Measurements from ENCODE around the gene MAML2. TPM values are rescaled to one million over a fixed set of nuclear protein-coding genes. Genes with fewer than 3 reads are reported as not detected.
A peak's percentile ranks its signal among the peaks of the same experiment; 100 is the strongest.

MAML2 gene
- total and polyA plus RNA-seq, 9 of the 15 experiments (the other 6 are each of a cell fraction or from before 2014, with no cell fraction given) = 0.79 to 6.8 (median 4.8) TPM

DNA sequence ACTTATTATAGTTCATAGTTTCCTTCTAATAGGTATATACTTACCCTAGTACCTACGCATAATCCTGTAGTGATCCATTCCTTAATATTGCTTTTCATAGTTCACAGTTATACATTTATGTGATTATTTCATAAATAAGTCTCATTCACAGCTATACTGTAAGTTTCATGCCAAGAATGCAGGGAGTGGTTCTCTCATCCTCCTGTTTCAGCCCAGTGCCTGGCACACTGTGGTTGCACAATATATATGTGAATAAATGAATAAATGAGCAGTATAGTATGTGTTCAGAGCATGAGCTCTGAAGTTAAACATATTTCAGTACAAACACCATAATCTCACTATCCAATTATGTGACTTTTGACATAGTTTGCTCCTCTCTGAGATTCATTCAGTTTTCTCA, 115.8 kb downstream of the MAML2 start:
- H4K20me1 ChIP-seq (replicated peaks; ENCODE audit: control insufficient read depth, insufficient read depth, low read length) = no peaks in the 10 kb centered on the region
- no peaks in the 10 kb centered on the region for H3K36me3 ChIP-seq (ENCODE audit: control insufficient read depth, insufficient read depth, low read length)
- H3K79me2 ChIP-seq (ENCODE audit: control insufficient read depth, insufficient read depth, low read length) = no peaks in the 10 kb centered on the region
- no peak overlapping the region for H3K4me2 ChIP-seq (ENCODE audit: insufficient read depth, low read length)
- CTCF ChIA-PET (ENCODE audit: low intra/inter-chr PET ratio) = no interaction called here
- H2AFZ ChIP-seq (ENCODE audit: low read depth, low read length) = no peak overlapping the region
- POLR2A ChIA-PET = interaction anchor here (1.1 to 1.4 kb wide), 3 partner anchors 11 to 83 kb away, joined by 3 read pairs; no protein-coding TSS in a partner anchor
- H3K9ac ChIP-seq (ENCODE audit: insufficient read depth in 1 of 2, low read depth in 2 of 2, low read length in 2 of 2) = no peak overlapping the region
- no peaks in the 10 kb centered on the region for H3K9me3 ChIP-seq (replicated peaks; ENCODE audit: control insufficient read depth, insufficient read depth, low read depth, low read length)
- DNase-seq (ENCODE audit: extremely low read depth in 1 of 4, low spot score in 3 of 4) (no peak), FAIRE-seq (no peak), ATAC-seq (no peak)
- intact Hi-C loops (cut with micrococcal nuclease) (no loop called here), in situ Hi-C loops (cut with MboI) (no loop called here)
- no peak overlapping the region for H3K27ac ChIP-seq (ENCODE audit: extremely low read depth, low read depth, low read length)
- no peaks in the 10 kb centered on the region for H3K27me3 ChIP-seq (ENCODE audit: control insufficient read depth in 2 of 2, insufficient read depth in 2 of 2, low read length in 2 of 2)
- BruUV-seq (replicated peaks) = no TSS peak
- H3K9me1 ChIP-seq (ENCODE audit: control insufficient read depth, insufficient read depth, low read length) = no peaks in the 10 kb centered on the region
- H3K4me3 ChIP-seq = no peak overlapping the region
- TF ChIP-seq NCOA2 (IDR thresholded peaks at IDR 0.05; ENCODE audit: partially characterized antibody in 2 of 2) = no peak
- TF ChIP-seq CEBPB (tag; IDR thresholded peaks at IDR 0.05) = peak; percentile 29; the same call in 1 of the 2 replicates
- 100% methylated on average over 1 of the region's 1 CpG for WGBS (ENCODE audit: insufficient coverage, low coverage, missing lambda C conversion rate)
- peaks cover under 1 to 5% of the 10 kb centered on the region in 2 experiments; a peak in 4 of 5 replicates for H3K4me1 ChIP-seq (replicated peaks in 1 of 2; ENCODE audit: control insufficient read depth in 2 of 2, insufficient read depth in 2 of 2, low read length in 2 of 2)

GRCh38 chr11:96223083-96223482, 119.9 kb downstream of the MAML2 start:
- TF ChIP-seq BHLHE40 (IDR thresholded peaks at IDR 0.05; ENCODE audit: low read length) (no peak), NRF1 (conservative IDR thresholded peaks at IDR 0.05 in 1 of 2, IDR thresholded peaks at IDR 0.05 in 1 of 2) (no peak), ZNF511 (CRISPR knock-in tag; IDR thresholded peaks at IDR 0.05) (no peak)
- TF ChIP-seq, protein P1, sequence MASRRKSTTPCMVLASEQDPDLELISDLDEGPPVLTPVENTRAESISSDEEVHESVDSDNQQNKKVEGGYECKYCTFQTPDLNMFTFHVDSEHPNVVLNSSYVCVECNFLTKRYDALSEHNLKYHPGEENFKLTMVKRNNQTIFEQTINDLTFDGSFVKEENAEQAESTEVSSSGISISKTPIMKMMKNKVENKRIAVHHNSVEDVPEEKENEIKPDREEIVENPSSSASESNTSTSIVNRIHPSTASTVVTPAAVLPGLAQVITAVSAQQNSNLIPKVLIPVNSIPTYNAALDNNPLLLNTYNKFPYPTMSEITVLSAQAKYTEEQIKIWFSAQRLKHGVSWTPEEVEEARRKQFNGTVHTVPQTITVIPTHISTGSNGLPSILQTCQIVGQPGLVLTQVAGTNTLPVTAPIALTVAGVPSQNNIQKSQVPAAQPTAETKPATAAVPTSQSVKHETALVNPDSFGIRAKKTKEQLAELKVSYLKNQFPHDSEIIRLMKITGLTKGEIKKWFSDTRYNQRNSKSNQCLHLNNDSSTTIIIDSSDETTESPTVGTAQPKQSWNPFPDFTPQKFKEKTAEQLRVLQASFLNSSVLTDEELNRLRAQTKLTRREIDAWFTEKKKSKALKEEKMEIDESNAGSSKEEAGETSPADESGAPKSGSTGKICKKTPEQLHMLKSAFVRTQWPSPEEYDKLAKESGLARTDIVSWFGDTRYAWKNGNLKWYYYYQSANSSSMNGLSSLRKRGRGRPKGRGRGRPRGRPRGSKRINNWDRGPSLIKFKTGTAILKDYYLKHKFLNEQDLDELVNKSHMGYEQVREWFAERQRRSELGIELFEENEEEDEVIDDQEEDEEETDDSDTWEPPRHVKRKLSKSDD (conservative IDR thresholded peaks at IDR 0.05; ENCODE audit: low read length) = no peak

More at GRCh38 chr11:96223083-96223482, 119.9 kb downstream of the MAML2 start:
- H3K9me3 ChIP-seq (replicated peaks; ENCODE audit: control insufficient read depth, insufficient read depth, low read depth, low read length) = no peaks in the 10 kb centered on the region
- CTCF ChIA-PET (ENCODE audit: low intra/inter-chr PET ratio) = no interaction called here
- peaks cover 6 to 14% of the 10 kb centered on the region in 2 experiments; a peak in 4 of 5 replicates for H3K4me1 ChIP-seq (replicated peaks in 1 of 2; ENCODE audit: control insufficient read depth in 2 of 2, insufficient read depth in 2 of 2, low read length in 2 of 2)
- H3K27ac ChIP-seq (ENCODE audit: extremely low read depth, low read depth, low read length) = no peak overlapping the region
- no peaks in the 10 kb centered on the region for H3K79me2 ChIP-seq (ENCODE audit: control insufficient read depth, insufficient read depth, low read length)
- H3K9ac ChIP-seq (ENCODE audit: insufficient read depth in 1 of 2, low read depth in 2 of 2, low read length in 2 of 2) = no peak overlapping the region
- ATAC-seq = no peak
- H3K27me3 ChIP-seq (ENCODE audit: control insufficient read depth in 2 of 2, insufficient read depth in 2 of 2, low read length in 2 of 2) = no peaks in the 10 kb centered on the region
- 93% methylated on average over 1 of the region's 1 CpG for WGBS (ENCODE audit: insufficient coverage, low coverage, missing lambda C conversion rate)
- no peak overlapping the region for H2AFZ ChIP-seq (ENCODE audit: low read depth, low read length)
- POLR2A ChIA-PET = interaction anchor here (1.1 kb wide), 1 partner anchor 20 kb away, joined by 3 read pairs; no protein-coding TSS in a partner anchor
- H4K20me1 ChIP-seq (replicated peaks; ENCODE audit: control insufficient read depth, insufficient read depth, low read length) = no peaks in the 10 kb centered on the region
- H3K4me3 ChIP-seq = no peak overlapping the region
- intact Hi-C loops (cut with micrococcal nuclease) = no loop called here
- no peaks in the 10 kb centered on the region; the same call in 2 of the 3 replicates for H3K36me3 ChIP-seq (ENCODE audit: control insufficient read depth, insufficient read depth, low read length)
- BruUV-seq (replicated peaks) = no TSS peak
- FAIRE-seq = no peak
- no peak for DNase-seq (ENCODE audit: extremely low read depth in 1 of 4, low spot score in 3 of 4)
- in situ Hi-C loops (cut with MboI) = no loop called here
- H3K4me2 ChIP-seq (ENCODE audit: insufficient read depth, low read length) = no peak overlapping the region
- no peaks in the 10 kb centered on the region for H3K9me1 ChIP-seq (ENCODE audit: control insufficient read depth, insufficient read depth, low read length)

Data from K562 (cell line).